ENCODE results near the gene MIS18A. TPM values are rescaled to one million over a fixed set of nuclear protein-coding genes. Genes with fewer than 3 reads are reported as not detected.

The MIS18A gene
- total RNA-seq, 5 donors from 2014 or later (not counting 1 experiment from before 2014, with no cell fraction given) = 4.5 to 10.0 (median 9.5) TPM

DNA sequence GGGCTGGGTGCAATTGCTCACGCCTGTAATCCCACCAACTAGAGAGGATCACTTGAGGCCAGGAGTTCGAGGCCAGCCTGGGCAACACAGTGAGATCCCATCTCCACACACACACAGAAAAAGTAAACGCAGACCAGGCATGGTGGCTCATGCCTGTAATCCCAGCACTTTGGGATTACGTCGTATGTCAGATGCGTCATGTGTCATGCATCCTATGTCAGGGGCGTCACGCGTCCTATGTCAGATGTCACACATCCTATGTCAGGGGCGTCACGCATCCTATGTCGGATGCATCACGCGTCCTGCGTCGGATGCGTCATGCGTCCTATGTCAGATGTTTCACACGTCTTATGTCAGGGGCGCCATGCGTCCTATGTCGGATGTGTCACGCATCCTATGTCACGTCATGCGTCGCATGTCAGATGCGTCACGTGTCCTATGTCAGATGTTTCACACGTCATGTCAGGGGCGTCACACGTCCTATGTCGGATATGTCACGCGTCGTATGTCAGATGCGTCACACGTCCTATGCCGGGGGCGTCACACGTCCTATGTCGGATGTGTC is 21.4 kb upstream of the MIS18A start:
- 93% methylated on average over 41 of the region's 41 CpGs for WGBS (ENCODE audit: insufficient coverage)

DNA sequence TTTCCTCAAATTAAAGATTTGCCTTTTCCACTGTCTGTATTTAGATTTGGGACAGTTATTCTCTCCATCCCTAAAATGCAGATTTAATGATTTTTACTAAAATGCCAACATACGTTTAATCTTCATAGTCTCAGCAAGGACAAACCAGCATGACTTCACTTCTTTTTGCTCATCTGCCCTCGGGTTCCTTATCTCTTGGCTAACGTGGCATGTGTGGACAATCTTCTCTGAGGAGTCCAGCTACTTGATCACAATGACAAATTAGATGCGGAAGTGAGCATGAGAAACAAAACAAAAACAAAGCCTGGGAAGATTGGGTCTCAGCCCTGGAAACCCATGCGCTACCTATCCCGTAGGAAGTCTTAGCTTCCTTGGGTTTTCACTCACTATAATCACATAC is 20.8 kb upstream of the MIS18A start:
- ChIA-PET POLR2A (interaction anchor here in 1 of 2 donors (0.7 kb wide), 1 partner anchor 1338 kb away, joined by 3 read pairs; no protein-coding TSS in a partner anchor), CTCF (no interaction called here)
- Histone ChIP-seq H3K36me3 (ENCODE audit: control insufficient read depth in 2 of 2, extremely low read depth in 1 of 2, insufficient read depth in 1 of 2, low read length in 1 of 2) (no peaks in the 10 kb centered on the region), H3K27ac (ENCODE audit: low read length) (no peak overlapping the region), H3K4me1 (ENCODE audit: control insufficient read depth in 1 of 2, extremely low read depth in 1 of 2, insufficient read depth in 2 of 2, low read length in 2 of 2) (no peaks in the 10 kb centered on the region), H3K4me3 (ENCODE audit: control insufficient read depth in 1 of 2, extremely low read depth in 1 of 2, low read length in 1 of 2) (no peak overlapping the region), H3K27me3 (replicated peaks in 1 of 2; ENCODE audit: control insufficient read depth in 2 of 2, extremely low read depth in 1 of 2, insufficient read depth in 2 of 2, low read length in 1 of 2) (no peaks in the 10 kb centered on the region), H3K9me3 (no peaks in the 10 kb centered on the region)
- H3K4me1 Mint-ChIP-seq = no peaks in the 10 kb centered on the region
- H3K9me3 Mint-ChIP-seq = no peaks in the 10 kb centered on the region
- ATAC-seq (replicated peaks in 1 of 4) (no peak), DNase-seq (no peak)
- H3K36me3 Mint-ChIP-seq = peaks cover 9% of the 10 kb centered on the region
- no peak overlapping the region for H3K4me3 Mint-ChIP-seq
- no peaks in the 10 kb centered on the region for H3K27me3 Mint-ChIP-seq
- 91% methylated on average over 5 of the region's 6 CpGs for WGBS (ENCODE audit: insufficient coverage)
- no peak overlapping the region for H3K27ac Mint-ChIP-seq

More for the DNA sequence above, 21.4 kb upstream of the MIS18A start:
- POLR2A ChIA-PET = interaction anchor here in 1 of 2 donors (0.7 kb wide), 1 partner anchor 1337 kb away, joined by 3 read pairs; no protein-coding TSS in a partner anchor
- no peak overlapping the region for H3K4me3 Mint-ChIP-seq
- ATAC-seq (replicated peaks in 1 of 4) (no peak), DNase-seq (no peak)
- no peaks in the 10 kb centered on the region for H3K4me1 ChIP-seq (ENCODE audit: control insufficient read depth in 1 of 2, extremely low read depth in 1 of 2, insufficient read depth in 2 of 2, low read length in 2 of 2)
- H3K27ac Mint-ChIP-seq = no peak overlapping the region
- CTCF ChIA-PET = no interaction called here
- H3K4me3 ChIP-seq (ENCODE audit: control insufficient read depth in 1 of 2, extremely low read depth in 1 of 2, low read length in 1 of 2) = no peak overlapping the region
- H3K27me3 ChIP-seq (replicated peaks in 1 of 2; ENCODE audit: control insufficient read depth in 2 of 2, extremely low read depth in 1 of 2, insufficient read depth in 2 of 2, low read length in 1 of 2) = no peaks in the 10 kb centered on the region
- H3K4me1 Mint-ChIP-seq = no peaks in the 10 kb centered on the region
- H3K9me3 ChIP-seq = no peaks in the 10 kb centered on the region
- H3K27me3 Mint-ChIP-seq = no peaks in the 10 kb centered on the region
- no peaks in the 10 kb centered on the region for H3K9me3 Mint-ChIP-seq
- H3K27ac ChIP-seq (ENCODE audit: low read length) = no peak overlapping the region
- H3K36me3 ChIP-seq (ENCODE audit: control insufficient read depth in 2 of 2, extremely low read depth in 1 of 2, insufficient read depth in 1 of 2, low read length in 1 of 2) = no peaks in the 10 kb centered on the region
- peaks cover 9% of the 10 kb centered on the region for H3K36me3 Mint-ChIP-seq

DNA sequence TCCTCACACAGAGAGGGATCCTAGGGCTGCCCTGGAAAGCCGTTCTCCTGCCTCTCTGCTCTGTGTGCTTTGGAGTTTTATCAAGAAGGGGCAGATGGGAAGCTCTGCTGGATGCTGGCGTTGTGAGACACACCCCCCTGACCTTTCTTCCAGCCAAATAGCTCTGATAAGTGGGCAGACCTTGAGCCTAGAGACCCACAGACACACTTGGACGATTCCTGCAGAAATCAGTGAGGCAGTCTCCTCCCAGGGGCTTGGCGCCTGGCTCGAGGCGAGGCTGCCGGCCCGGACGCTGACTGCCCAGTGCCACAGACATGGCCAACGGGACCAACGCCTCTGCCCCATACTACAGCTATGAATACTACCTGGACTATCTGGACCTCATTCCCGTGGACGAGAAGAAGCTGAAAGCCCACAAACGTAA is 19.8 kb upstream of the MIS18A start, which contains the start of gene MRAP:
MRAP (plus strand) TSS at position 198 of the 424 bp plus-strand sequence; CDS start at position 315, 117 bp downstream.
- Mint-ChIP-seq H3K4me1 (no peaks in the 10 kb centered on the region), H3K27ac (no peak within 1 kb of the TSS), H3K36me3 (peaks cover 9% of the 10 kb centered on the region), H3K27me3 (no peaks in the 10 kb centered on the region), H3K4me3 (no peak within 1 kb of the TSS), H3K9me3 (no peaks in the 10 kb centered on the region)
- ChIA-PET CTCF (interaction anchor here in 1 of 2 donors (0.5 kb wide), 1 partner anchor 81 kb away, joined by 3 read pairs; no protein-coding TSS in a partner anchor), POLR2A (no interaction called here)
- Histone ChIP-seq H3K9me3 (no peaks in the 10 kb centered on the region), H3K36me3 (ENCODE audit: control insufficient read depth in 2 of 2, extremely low read depth in 1 of 2, insufficient read depth in 1 of 2, low read length in 1 of 2) (no peaks in the 10 kb centered on the region), H3K27ac (ENCODE audit: low read length) (no peak within 1 kb of the TSS), H3K27me3 (replicated peaks in 1 of 2; ENCODE audit: control insufficient read depth in 2 of 2, extremely low read depth in 1 of 2, insufficient read depth in 2 of 2, low read length in 1 of 2) (no peaks in the 10 kb centered on the region), H3K4me1 (ENCODE audit: control insufficient read depth in 1 of 2, extremely low read depth in 1 of 2, insufficient read depth in 2 of 2, low read length in 2 of 2) (no peaks in the 10 kb centered on the region), H3K4me3 (ENCODE audit: control insufficient read depth in 1 of 2, extremely low read depth in 1 of 2, low read length in 1 of 2) (no peak within 1 kb of the TSS)
- ATAC-seq (replicated peaks in 1 of 4) (no peak), DNase-seq (no peak)
- 95% methylated on average over 13 of the region's 14 CpGs for WGBS (ENCODE audit: insufficient coverage)

GRCh38 chr21:32298148-32298559 is 19.3 kb upstream of the MIS18A start:
- H3K27ac ChIP-seq (ENCODE audit: low read length) = no peak overlapping the region
- DNase-seq = no peak
- H3K4me3 ChIP-seq (ENCODE audit: control insufficient read depth in 1 of 2, extremely low read depth in 1 of 2, low read length in 1 of 2) = no peak overlapping the region
- Mint-ChIP-seq H3K9me3 (no peaks in the 10 kb centered on the region), H3K4me3 (no peak overlapping the region), H3K4me1 (no peaks in the 10 kb centered on the region), H3K36me3 (peaks cover 9% of the 10 kb centered on the region), H3K27me3 (no peaks in the 10 kb centered on the region), H3K27ac (no peak overlapping the region)
- CTCF ChIA-PET = no interaction called here
- no peaks in the 10 kb centered on the region for H3K9me3 ChIP-seq
- H3K36me3 ChIP-seq (ENCODE audit: control insufficient read depth in 2 of 2, extremely low read depth in 1 of 2, insufficient read depth in 1 of 2, low read length in 1 of 2) = no peaks in the 10 kb centered on the region
- POLR2A ChIA-PET = no interaction called here
- H3K27me3 ChIP-seq (replicated peaks in 1 of 2; ENCODE audit: control insufficient read depth in 2 of 2, extremely low read depth in 1 of 2, insufficient read depth in 2 of 2, low read length in 1 of 2) = no peaks in the 10 kb centered on the region
- no peak for ATAC-seq (replicated peaks in 1 of 4)
- no peaks in the 10 kb centered on the region for H3K4me1 ChIP-seq (ENCODE audit: control insufficient read depth in 1 of 2, extremely low read depth in 1 of 2, insufficient read depth in 2 of 2, low read length in 2 of 2)
- WGBS (ENCODE audit: insufficient coverage) = 94% methylated on average over 4 of the region's 6 CpGs

DNA sequence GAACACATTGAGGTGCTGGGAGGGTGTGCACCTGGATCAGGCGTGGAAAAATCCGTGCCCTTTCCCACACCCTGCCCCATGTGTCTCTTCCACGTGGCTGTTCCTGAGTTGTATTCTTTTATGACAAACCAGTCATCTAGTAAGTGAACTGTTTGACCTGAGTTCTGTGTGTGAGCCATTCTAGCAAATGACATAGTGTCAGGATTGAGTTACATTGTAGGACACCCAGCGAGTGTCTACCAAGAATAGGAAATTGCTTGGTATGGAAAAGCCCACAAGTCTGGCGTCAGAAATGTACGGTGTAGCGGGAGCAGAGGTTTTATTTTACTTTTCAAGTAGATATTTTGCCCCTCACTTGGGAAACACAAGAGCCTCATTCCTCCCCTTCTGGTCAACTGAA is 18.6 kb upstream of the MIS18A start:
- ATAC-seq (replicated peaks in 1 of 4) = no peak
- 73% methylated on average over 2 of the region's 7 CpGs for WGBS (ENCODE audit: insufficient coverage)
- Mint-ChIP-seq H3K9me3 (no peaks in the 10 kb centered on the region), H3K4me1 (no peaks in the 10 kb centered on the region), H3K36me3 (peaks cover 9% of the 10 kb centered on the region), H3K27me3 (no peaks in the 10 kb centered on the region), H3K27ac (no peak overlapping the region), H3K4me3 (no peak overlapping the region)
- no peak for DNase-seq
- Histone ChIP-seq H3K36me3 (ENCODE audit: control insufficient read depth in 2 of 2, extremely low read depth in 1 of 2, insufficient read depth in 1 of 2, low read length in 1 of 2) (no peaks in the 10 kb centered on the region), H3K27me3 (replicated peaks in 1 of 2; ENCODE audit: control insufficient read depth in 2 of 2, extremely low read depth in 1 of 2, insufficient read depth in 2 of 2, low read length in 1 of 2) (no peaks in the 10 kb centered on the region), H3K9me3 (no peaks in the 10 kb centered on the region), H3K4me1 (ENCODE audit: control insufficient read depth in 1 of 2, extremely low read depth in 1 of 2, insufficient read depth in 2 of 2, low read length in 2 of 2) (no peaks in the 10 kb centered on the region), H3K27ac (ENCODE audit: low read length) (no peak overlapping the region), H3K4me3 (ENCODE audit: control insufficient read depth in 1 of 2, extremely low read depth in 1 of 2, low read length in 1 of 2) (no peak overlapping the region)
- ChIA-PET CTCF (no interaction called here), POLR2A (no interaction called here)

DNA sequence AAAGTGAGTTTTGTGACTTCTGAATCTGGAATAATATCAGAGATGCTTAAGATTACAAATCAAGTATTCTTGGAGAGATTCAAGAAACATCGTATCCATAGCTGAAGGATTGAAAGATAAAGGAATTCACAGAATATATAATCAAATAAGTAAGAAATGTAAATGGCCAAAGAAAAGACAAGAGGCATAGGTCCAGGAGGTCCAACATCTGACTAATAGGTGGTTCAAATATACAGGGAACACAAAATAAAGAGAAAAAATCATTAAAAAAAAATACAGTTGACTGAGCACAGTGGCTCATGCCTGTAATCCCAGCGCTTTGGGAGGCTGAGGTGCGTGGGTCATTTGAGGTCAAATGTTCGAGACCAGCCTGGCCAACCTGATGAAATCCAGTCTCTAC is 6.6 kb upstream of the MIS18A start:
- no peaks in the 10 kb centered on the region for H3K27me3 Mint-ChIP-seq
- H3K27me3 ChIP-seq (replicated peaks in 1 of 2; ENCODE audit: control insufficient read depth in 2 of 2, extremely low read depth in 1 of 2, insufficient read depth in 2 of 2, low read length in 1 of 2) = no peaks in the 10 kb centered on the region
- peaks cover 6% of the 10 kb centered on the region for H3K36me3 Mint-ChIP-seq
- ATAC-seq (replicated peaks in 1 of 4) (no peak), DNase-seq (no peak)
- no peak overlapping the region for H3K4me3 ChIP-seq (ENCODE audit: control insufficient read depth in 1 of 2, extremely low read depth in 1 of 2, low read length in 1 of 2)
- no peak overlapping the region for H3K27ac ChIP-seq (ENCODE audit: low read length)
- ChIA-PET POLR2A (no interaction called here), CTCF (interaction anchor here in 1 of 2 donors (0.5 kb wide), 2 partner anchors 233 to 423 kb away, joined by 4 read pairs; no protein-coding TSS in a partner anchor)
- no peak overlapping the region for H3K4me3 Mint-ChIP-seq
- no peak overlapping the region for H3K27ac Mint-ChIP-seq
- H3K9me3 Mint-ChIP-seq = no peaks in the 10 kb centered on the region
- H3K9me3 ChIP-seq = no peaks in the 10 kb centered on the region
- H3K4me1 Mint-ChIP-seq = peaks cover 1 to 2% (median 1%) of the 10 kb centered on the region in 3 donors
- WGBS (ENCODE audit: insufficient coverage) = 90% methylated on average over 2 of the region's 4 CpGs
- H3K4me1 ChIP-seq (ENCODE audit: control insufficient read depth in 1 of 2, extremely low read depth in 1 of 2, insufficient read depth in 2 of 2, low read length in 2 of 2) = no peaks in the 10 kb centered on the region
- no peaks in the 10 kb centered on the region for H3K36me3 ChIP-seq (ENCODE audit: control insufficient read depth in 2 of 2, extremely low read depth in 1 of 2, insufficient read depth in 1 of 2, low read length in 1 of 2)
